Epithelial cell of esophagus (primary cell): Measurements from ENCODE around the gene MEGF11.
A peak's percentile ranks its signal among the peaks of the same experiment; 100 is the strongest.

Experiments used
- DNase-seq: peaks from one replicate; pipeline ENCODE4 v3.0.0; 2010; ENCODE audit warnings: low read depth
- H3K4me3 ChIP-seq: 2 replicates; pipeline ENCODE4 v1.5.1; 2011; ENCODE audit warnings: mild to moderate bottlenecking, low read length, control low read depth
- TF ChIP-seq, protein P1 (sequence below): IDR thresholded peaks from 2 replicates; pipeline ENCODE4 v1.5.1; 2011; ENCODE audit warnings: low read depth, mild to moderate bottlenecking, low read length, control low read depth, inconsistent platforms; ENCODE audit not compliant: insufficient read depth; ENCODE audit errors: missing control alignments

The MEGF11 gene

DNA sequence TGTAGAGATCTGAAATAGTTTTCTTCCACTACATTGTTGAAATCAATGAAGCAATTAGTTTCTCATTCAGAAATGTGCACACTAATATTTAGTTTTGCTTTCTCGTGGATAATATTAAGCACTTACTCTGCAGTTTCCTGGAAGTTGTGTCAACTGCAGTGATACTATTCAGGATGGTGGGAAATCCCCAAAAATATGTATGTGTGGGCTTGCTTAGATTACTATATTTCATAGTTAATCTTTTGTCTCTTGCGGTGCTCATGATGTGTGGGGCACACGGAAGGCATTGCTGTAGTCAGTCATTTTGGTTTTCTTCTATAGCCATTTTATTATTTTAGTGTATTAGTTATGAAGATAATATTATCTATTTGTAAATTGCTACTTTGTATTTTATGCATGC lies 364.6 kb downstream of the MEGF11 start:
- TF ChIP-seq, protein P1, sequence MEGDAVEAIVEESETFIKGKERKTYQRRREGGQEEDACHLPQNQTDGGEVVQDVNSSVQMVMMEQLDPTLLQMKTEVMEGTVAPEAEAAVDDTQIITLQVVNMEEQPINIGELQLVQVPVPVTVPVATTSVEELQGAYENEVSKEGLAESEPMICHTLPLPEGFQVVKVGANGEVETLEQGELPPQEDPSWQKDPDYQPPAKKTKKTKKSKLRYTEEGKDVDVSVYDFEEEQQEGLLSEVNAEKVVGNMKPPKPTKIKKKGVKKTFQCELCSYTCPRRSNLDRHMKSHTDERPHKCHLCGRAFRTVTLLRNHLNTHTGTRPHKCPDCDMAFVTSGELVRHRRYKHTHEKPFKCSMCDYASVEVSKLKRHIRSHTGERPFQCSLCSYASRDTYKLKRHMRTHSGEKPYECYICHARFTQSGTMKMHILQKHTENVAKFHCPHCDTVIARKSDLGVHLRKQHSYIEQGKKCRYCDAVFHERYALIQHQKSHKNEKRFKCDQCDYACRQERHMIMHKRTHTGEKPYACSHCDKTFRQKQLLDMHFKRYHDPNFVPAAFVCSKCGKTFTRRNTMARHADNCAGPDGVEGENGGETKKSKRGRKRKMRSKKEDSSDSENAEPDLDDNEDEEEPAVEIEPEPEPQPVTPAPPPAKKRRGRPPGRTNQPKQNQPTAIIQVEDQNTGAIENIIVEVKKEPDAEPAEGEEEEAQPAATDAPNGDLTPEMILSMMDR: no peak
- no peak overlapping the region for H3K4me3 ChIP-seq
- DNase-seq: no peak

DNA sequence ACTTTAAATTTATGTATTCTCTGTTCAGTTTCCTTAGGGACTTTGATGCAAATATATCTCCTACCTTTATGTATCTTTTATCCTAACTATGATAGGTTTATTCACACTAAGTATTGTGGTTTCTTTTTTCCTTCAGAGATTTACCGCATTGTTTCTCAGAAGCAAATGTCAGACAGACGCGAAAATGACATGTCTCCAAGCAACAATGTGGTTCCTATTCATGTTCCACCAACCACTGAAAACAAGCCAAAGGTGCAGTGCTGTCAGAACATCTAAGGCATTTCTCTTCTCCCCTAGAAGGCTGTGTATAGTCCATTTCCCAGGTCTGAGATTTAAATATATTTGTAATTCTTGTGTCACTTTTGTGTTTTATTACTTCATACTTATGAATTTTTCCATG lies 366.0 kb downstream of the MEGF11 start:
- no peak for DNase-seq
- TF ChIP-seq, protein P1: no peak
- H3K4me3 ChIP-seq: no peak overlapping the region

DNA sequence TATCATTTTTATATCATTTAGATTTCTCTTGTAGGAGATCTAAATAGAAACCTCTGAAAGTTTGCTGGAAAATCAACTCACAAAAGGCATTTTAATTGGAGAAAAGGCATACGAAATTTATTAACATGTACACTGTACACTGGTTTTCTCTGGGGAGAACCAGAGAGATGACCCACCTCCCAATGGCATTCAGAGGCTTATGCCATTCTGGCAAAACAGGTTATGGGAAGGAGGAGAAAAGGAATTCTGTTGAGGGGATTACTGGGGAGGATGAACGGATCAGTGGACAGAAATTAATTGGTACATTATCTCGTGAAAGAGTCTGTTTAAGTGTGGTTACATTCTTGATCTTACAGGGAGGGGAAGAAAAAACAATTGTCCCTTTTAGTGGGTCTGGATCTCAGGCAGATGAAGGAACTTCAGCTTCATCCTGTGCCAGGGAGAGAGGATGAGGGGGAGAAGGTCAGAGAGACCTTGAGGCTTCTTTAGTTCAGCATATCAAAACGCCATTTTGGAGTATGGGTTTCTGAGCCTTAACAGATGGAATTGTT lies 367.8 kb downstream of the MEGF11 start:
- TF ChIP-seq, protein P1: no peak
- peak; percentile 27 for DNase-seq

DNA sequence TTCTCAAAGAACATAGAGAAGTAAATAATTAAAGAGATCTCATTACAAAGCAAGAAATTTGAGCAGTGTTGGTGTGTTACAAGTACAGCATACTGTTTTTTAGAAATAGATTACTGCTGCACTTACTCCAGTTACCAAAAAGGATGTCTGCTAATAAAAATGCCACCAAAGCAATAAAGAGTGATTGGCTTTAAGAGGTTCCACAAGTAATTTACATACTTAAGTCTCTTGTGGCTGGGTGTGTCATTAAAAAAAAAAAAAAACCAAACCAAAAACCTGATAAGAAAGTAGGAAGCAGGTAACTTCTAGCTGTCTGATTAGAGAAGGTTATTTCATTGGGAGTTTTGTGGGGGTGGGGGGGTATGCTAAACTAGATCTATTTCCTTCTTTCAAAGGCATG lies 369.0 kb downstream of the MEGF11 start:
- no peak for DNase-seq
- TF ChIP-seq, protein P1: no peak
- no peak overlapping the region for H3K4me3 ChIP-seq

More for the DNA sequence above, 367.8 kb downstream of the MEGF11 start:
- H3K4me3 ChIP-seq: no peak overlapping the region

DNA sequence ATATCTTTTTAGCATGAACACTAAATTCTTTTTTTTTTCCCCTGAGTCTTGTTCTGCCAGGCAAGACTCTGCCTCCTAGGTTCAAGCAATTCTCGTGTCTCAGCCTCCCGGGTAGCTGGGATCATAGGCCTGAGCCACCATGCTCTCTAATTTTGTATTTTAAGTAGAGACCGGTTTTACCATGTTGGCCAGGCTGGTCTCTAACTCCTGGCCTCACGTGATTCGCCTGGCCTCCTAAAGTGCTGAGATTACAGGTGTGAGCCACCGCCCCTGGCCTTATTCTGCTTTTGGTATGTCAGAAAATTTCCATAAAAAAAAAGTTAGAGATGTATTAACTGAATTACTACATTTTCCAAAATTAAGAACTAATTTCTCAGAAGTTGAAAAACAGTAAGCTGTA lies 370.0 kb downstream of the MEGF11 start:
- DNase-seq: no peak
- TF ChIP-seq, protein P1: no peak
- H3K4me3 ChIP-seq: no peak overlapping the region

DNA sequence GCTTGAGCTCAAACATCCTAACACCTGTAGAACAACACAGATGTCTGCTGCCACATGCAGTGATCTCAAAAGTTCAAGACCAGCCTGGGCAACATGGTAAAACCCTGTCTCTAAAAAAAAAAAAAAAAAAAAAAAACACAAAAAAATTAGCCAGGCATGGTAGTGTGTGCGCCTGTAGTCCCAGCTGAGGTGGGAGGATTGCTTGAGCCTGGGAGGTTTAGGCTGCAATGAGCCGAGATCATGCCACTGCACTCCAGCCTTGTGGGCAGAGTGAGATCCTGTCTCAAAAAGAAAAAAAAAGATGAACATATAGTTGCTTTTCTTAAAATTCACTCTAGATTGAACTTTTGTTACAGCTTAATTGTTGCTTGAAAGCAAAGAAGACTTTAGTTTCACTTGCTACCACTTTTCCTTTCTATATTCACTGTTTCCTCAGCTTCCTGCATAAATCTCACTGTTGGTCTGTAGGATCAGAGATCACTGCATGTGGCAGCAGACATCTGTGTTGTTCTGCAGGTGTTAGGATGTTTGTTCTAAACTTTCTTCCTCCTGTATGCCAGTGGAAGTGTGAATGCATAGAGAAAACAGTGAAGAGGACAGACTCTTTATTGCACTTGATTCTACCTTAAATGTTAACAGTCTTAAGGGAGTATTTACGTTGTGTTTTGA lies 371.6 kb downstream of the MEGF11 start:
- TF ChIP-seq, protein P1: no peak
- H3K4me3 ChIP-seq: no peak overlapping the region
- no peak for DNase-seq

DNA sequence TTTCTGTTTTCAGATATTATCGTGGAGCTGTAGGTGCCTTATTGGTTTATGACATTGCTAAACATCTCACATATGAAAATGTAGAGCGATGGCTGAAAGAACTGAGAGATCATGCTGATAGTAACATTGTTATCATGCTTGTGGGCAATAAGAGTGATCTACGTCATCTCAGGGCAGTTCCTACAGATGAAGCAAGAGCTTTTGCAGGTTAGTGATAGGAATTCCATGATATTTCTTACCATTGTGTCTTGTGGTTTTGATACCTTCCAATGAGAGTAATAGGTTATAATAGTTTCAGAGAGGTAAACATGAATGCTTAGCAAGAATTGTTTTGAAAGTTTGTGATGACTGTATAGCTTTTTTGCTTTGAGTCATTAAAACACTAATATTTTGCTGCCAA lies 375.8 kb downstream of the MEGF11 start:
- TF ChIP-seq, protein P1: no peak
- no peak for DNase-seq
- H3K4me3 ChIP-seq: no peak overlapping the region
